RWPE2 (cell line): ENCODE measurements around the gene ZBTB18.
"Not testable (repeated sequence)": the region's sequence is repeated elsewhere in the genome, so short reads cannot be mapped to it uniquely, and the experiment has no call there.

Source experiments
- ATAC-seq: fragments of 200-7000 bp; cut with Tn5 transposase; 3 replicates; pipeline ENCODE4 v1.9.1; 2021; ENCODE audit warnings: low read depth
- DNase-seq: peaks from one replicate; pipeline ENCODE4 v3.0.0-alpha.2; 2020; ENCODE audit warnings: low spot score
- H3K27ac ChIP-seq: fragments of 450-650 bp; 2 replicates; pipeline ENCODE4 v1.5.1; 2017; ENCODE audit warnings: mild to moderate bottlenecking; ENCODE audit not compliant: poor library complexity, severe bottlenecking
- H3K27me3 ChIP-seq: fragments of 250-450 bp; sonication (Bioruptor Pico); 2 replicates; pipeline ENCODE4 v1.5.1; 2021; ENCODE audit warnings: mild to moderate bottlenecking, moderate library complexity; ENCODE audit not compliant: insufficient read depth, poor library complexity, severe bottlenecking
- H3K36me3 ChIP-seq: fragments of 250-450 bp; sonication (Bioruptor Pico); 2 replicates; pipeline ENCODE4 v1.5.1; 2020; ENCODE audit warnings: low read depth, mild to moderate bottlenecking, moderate library complexity
- H3K4me1 ChIP-seq: fragments of 250-450 bp; sonication (Bioruptor Pico); 2 replicates; pipeline ENCODE4 v1.5.1; 2021; ENCODE audit warnings: mild to moderate bottlenecking, moderate library complexity; ENCODE audit not compliant: insufficient read depth, poor library complexity, severe bottlenecking
- H3K4me3 ChIP-seq: fragments of 250-450 bp; sonication (Bioruptor Pico); 2 replicates; pipeline ENCODE4 v1.5.1; 2021; ENCODE audit warnings: mild to moderate bottlenecking, moderate library complexity; ENCODE audit not compliant: severe bottlenecking
- H3K9me3 ChIP-seq: fragments of 250-450 bp; sonication (Bioruptor Pico); 2 replicates; pipeline ENCODE4 v1.5.1; 2021; ENCODE audit warnings: mild to moderate bottlenecking, moderate library complexity; ENCODE audit not compliant: severe bottlenecking
- CTCF ChIP-seq: fragments of 450-650 bp; IDR thresholded peaks from one replicate; pipeline ENCODE4 v1.5.1; 2017; ENCODE audit warnings: mild to moderate bottlenecking, moderate library complexity; ENCODE audit not compliant: poor library complexity, severe bottlenecking

Gene ZBTB18

GRCh38 chr1:244013100-244013499 is 38.0 kb upstream of the ZBTB18 start:
- Histone ChIP-seq H3K36me3 (no peaks in the 10 kb centered on the region), H3K4me3 (no peak overlapping the region), H3K27ac (no peak overlapping the region), H3K27me3 (no peaks in the 10 kb centered on the region), H3K9me3 (no peaks in the 10 kb centered on the region), H3K4me1 (peaks cover 3% of the 10 kb centered on the region)
- ATAC-seq (no peak), DNase-seq (no peak)
- TF ChIP-seq CTCF = no peak

- H3K9me3 ChIP-seq, ATAC-seq, H3K4me3 ChIP-seq, H3K27me3 ChIP-seq, H3K4me1 ChIP-seq, H3K27ac ChIP-seq, DNase-seq, H3K36me3 ChIP-seq: not testable (repeated sequence)
These were observed 36.2 kb upstream of the ZBTB18 start for GRCh38 chr1:244014862-244015261.

GRCh38 chr1:244019982-244020485 is 31.0 kb upstream of the ZBTB18 start:
- TF ChIP-seq CTCF = no peak
- no peak for ATAC-seq
- no peaks in the 10 kb centered on the region for H3K27me3 ChIP-seq
- no peaks in the 10 kb centered on the region for H3K9me3 ChIP-seq
- no peaks in the 10 kb centered on the region for H3K36me3 ChIP-seq
- H3K27ac ChIP-seq = no peak overlapping the region
- no peak for DNase-seq
- H3K4me3 ChIP-seq = no peak overlapping the region
- H3K4me1 ChIP-seq = no peaks in the 10 kb centered on the region

GRCh38 chr1:244021427-244021826 is 29.7 kb upstream of the ZBTB18 start:
- H3K4me1 ChIP-seq = no peaks in the 10 kb centered on the region
- ATAC-seq = no peak
- no peak overlapping the region for H3K27ac ChIP-seq
- no peaks in the 10 kb centered on the region for H3K27me3 ChIP-seq
- H3K9me3 ChIP-seq = no peaks in the 10 kb centered on the region
- H3K4me3 ChIP-seq = no peak overlapping the region
- no peak for DNase-seq
- no peaks in the 10 kb centered on the region for H3K36me3 ChIP-seq
- TF ChIP-seq CTCF = no peak

- no peak for TF ChIP-seq CTCF
- H3K27me3 ChIP-seq = no peaks in the 10 kb centered on the region
- H3K4me3 ChIP-seq = no peak overlapping the region
- H3K27ac ChIP-seq = no peak overlapping the region
- no peaks in the 10 kb centered on the region for H3K4me1 ChIP-seq
- no peaks in the 10 kb centered on the region for H3K36me3 ChIP-seq
- no peaks in the 10 kb centered on the region for H3K9me3 ChIP-seq
- ATAC-seq (no peak), DNase-seq (no peak)
These were observed 28.8 kb upstream of the ZBTB18 start for GRCh38 chr1:244022311-244022710.
